ENCODE measurements around the gene PDIA3. TPM values are rescaled to one million over a fixed set of nuclear protein-coding genes. Genes with fewer than 3 reads are reported as not detected.

Gene PDIA3
- total RNA-seq, 1 donor from 2014 or later, result 508 TPM

- DNase-seq (ENCODE audit: extremely low spot score, unreplicated experiment), result no peak
- no peaks in the 10 kb centered on the region for H3K27me3 Mint-ChIP-seq
- H3K4me1 Mint-ChIP-seq (ENCODE audit: unreplicated experiment), result no peaks in the 10 kb centered on the region
- no peaks in the 10 kb centered on the region for H3K9me3 Mint-ChIP-seq
- no peak overlapping the region for H3K27ac Mint-ChIP-seq
- H3K4me3 Mint-ChIP-seq, result no peak overlapping the region
- H3K36me3 Mint-ChIP-seq, result peaks cover 46% of the 10 kb centered on the region
- TF ChIP-seq CTCF (conservative IDR thresholded peaks at IDR 0.05), result no peak
These were observed 17.7 kb downstream of the PDIA3 start for GRCh38 chr15:43763819-43764446.

- DNase-seq (ENCODE audit: extremely low spot score, unreplicated experiment), result no peak
- Mint-ChIP-seq H3K4me3 (no peak overlapping the region), H3K9me3 (no peaks in the 10 kb centered on the region), H3K4me1 (ENCODE audit: unreplicated experiment) (peaks cover 4% of the 10 kb centered on the region), H3K36me3 (peaks cover 46% of the 10 kb centered on the region), H3K27ac (peak overlapping the region; percentile 80), H3K27me3 (no peaks in the 10 kb centered on the region)
- peak; percentile 86 for TF ChIP-seq CTCF (conservative IDR thresholded peaks at IDR 0.05)
These were observed 23.5 kb downstream of the PDIA3 start for GRCh38 chr15:43769584-43770228.

GRCh38 chr15:43771816-43772215, 25.6 kb downstream of the PDIA3 start:
- Mint-ChIP-seq H3K4me3 (peak overlapping the region; percentile 74), H3K27ac (peak overlapping the region; percentile 99), H3K27me3 (no peaks in the 10 kb centered on the region), H3K4me1 (ENCODE audit: unreplicated experiment) (peaks cover 11% of the 10 kb centered on the region), H3K36me3 (peaks cover 40% of the 10 kb centered on the region), H3K9me3 (no peaks in the 10 kb centered on the region)
- DNase-seq (ENCODE audit: extremely low spot score, unreplicated experiment), result no peak
- TF ChIP-seq CTCF (conservative IDR thresholded peaks at IDR 0.05), result no peak

GRCh38 chr15:43772624-43773023, 26.4 kb downstream of the PDIA3 start:
- Mint-ChIP-seq H3K9me3 (no peaks in the 10 kb centered on the region), H3K4me1 (ENCODE audit: unreplicated experiment) (peaks cover 13% of the 10 kb centered on the region), H3K36me3 (peaks cover 40% of the 10 kb centered on the region), H3K27me3 (no peaks in the 10 kb centered on the region), H3K4me3 (no peak overlapping the region), H3K27ac (peak overlapping the region; percentile 99)
- no peak for DNase-seq (ENCODE audit: extremely low spot score, unreplicated experiment)
- TF ChIP-seq CTCF (conservative IDR thresholded peaks at IDR 0.05), result no peak

- Mint-ChIP-seq H3K9me3 (no peaks in the 10 kb centered on the region), H3K27me3 (no peaks in the 10 kb centered on the region), H3K27ac (peak overlapping the region; percentile 69), H3K36me3 (peaks cover 30% of the 10 kb centered on the region), H3K4me1 (ENCODE audit: unreplicated experiment) (peaks cover 14% of the 10 kb centered on the region), H3K4me3 (no peak overlapping the region)
- no peak for DNase-seq (ENCODE audit: extremely low spot score, unreplicated experiment)
- TF ChIP-seq CTCF (conservative IDR thresholded peaks at IDR 0.05), result no peak
These were observed 27.8 kb downstream of the PDIA3 start for GRCh38 chr15:43774062-43774461.
